Measurements from ENCODE around the gene STARD10.

Gene STARD10

GRCh38 chr11:72758690-72759389 is 35.0 kb downstream of the STARD10 start:
- Histone ChIP-seq H3K4me1 (ENCODE audit: low read length) (peaks cover 17% of the 10 kb centered on the region), H2AFZ (ENCODE audit: low read depth, low read length) (no peak overlapping the region), H3K36me3 (replicated peaks; ENCODE audit: low read depth, low read length) (no peaks in the 10 kb centered on the region), H3K27me3 (ENCODE audit: low read depth, low read length) (no peaks in the 10 kb centered on the region), H3K9ac (ENCODE audit: low read length) (no peak overlapping the region), H3K79me2 (ENCODE audit: low read length) (no peaks in the 10 kb centered on the region), H3K27ac (ENCODE audit: low read length) (no peak overlapping the region), H3K4me3 (ENCODE audit: low read length) (no peak overlapping the region), H4K20me1 (ENCODE audit: insufficient read depth, low read length) (no peaks in the 10 kb centered on the region), H3K9me3 (ENCODE audit: insufficient read depth, low read length) (no peaks in the 10 kb centered on the region), H3K4me2 (ENCODE audit: low read length) (no peak overlapping the region)
- TF ChIP-seq, protein P1, sequence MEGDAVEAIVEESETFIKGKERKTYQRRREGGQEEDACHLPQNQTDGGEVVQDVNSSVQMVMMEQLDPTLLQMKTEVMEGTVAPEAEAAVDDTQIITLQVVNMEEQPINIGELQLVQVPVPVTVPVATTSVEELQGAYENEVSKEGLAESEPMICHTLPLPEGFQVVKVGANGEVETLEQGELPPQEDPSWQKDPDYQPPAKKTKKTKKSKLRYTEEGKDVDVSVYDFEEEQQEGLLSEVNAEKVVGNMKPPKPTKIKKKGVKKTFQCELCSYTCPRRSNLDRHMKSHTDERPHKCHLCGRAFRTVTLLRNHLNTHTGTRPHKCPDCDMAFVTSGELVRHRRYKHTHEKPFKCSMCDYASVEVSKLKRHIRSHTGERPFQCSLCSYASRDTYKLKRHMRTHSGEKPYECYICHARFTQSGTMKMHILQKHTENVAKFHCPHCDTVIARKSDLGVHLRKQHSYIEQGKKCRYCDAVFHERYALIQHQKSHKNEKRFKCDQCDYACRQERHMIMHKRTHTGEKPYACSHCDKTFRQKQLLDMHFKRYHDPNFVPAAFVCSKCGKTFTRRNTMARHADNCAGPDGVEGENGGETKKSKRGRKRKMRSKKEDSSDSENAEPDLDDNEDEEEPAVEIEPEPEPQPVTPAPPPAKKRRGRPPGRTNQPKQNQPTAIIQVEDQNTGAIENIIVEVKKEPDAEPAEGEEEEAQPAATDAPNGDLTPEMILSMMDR (IDR thresholded peaks at IDR 0.05; ENCODE audit: low read depth, low read length) = no peak
- no peak for TF ChIP-seq EZH2phosphoT487 (IDR thresholded peaks at IDR 0.05; ENCODE audit: low read depth)

DNA sequence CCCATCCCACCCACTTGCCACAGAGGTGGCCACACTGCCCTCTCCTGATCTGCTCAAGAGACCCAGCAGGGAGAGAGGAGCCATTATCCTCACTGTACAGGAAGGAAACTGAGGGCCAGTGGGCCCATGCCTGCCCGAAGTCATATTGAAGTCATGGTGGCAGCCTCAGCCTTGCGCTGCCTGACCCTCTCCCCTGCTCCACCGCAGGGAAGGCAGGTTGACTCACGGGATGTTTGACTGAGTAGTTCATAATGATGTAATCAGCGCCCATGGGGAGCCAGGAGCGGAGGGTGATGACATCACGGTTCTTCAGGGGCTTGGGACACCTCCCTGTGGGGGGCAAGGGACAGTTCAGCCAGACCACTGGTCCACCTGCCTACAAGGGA is 35.5 kb downstream of the STARD10 start:
- no peak overlapping the region for H3K9ac ChIP-seq (ENCODE audit: low read length)
- H3K79me2 ChIP-seq (ENCODE audit: low read length) = no peaks in the 10 kb centered on the region
- no peak overlapping the region for H3K27ac ChIP-seq (ENCODE audit: low read length)
- no peak overlapping the region for H3K4me3 ChIP-seq (ENCODE audit: low read length)
- no peaks in the 10 kb centered on the region for H4K20me1 ChIP-seq (ENCODE audit: insufficient read depth, low read length)
- H2AFZ ChIP-seq (ENCODE audit: low read depth, low read length) = no peak overlapping the region
- H3K36me3 ChIP-seq (replicated peaks; ENCODE audit: low read depth, low read length) = no peaks in the 10 kb centered on the region
- TF ChIP-seq, protein P1 (IDR thresholded peaks at IDR 0.05; ENCODE audit: low read depth, low read length) = no peak
- no peak for TF ChIP-seq EZH2phosphoT487 (IDR thresholded peaks at IDR 0.05; ENCODE audit: low read depth)
- no peaks in the 10 kb centered on the region for H3K27me3 ChIP-seq (ENCODE audit: low read depth, low read length)
- H3K4me1 ChIP-seq (ENCODE audit: low read length) = peaks cover 12% of the 10 kb centered on the region
- H3K4me2 ChIP-seq (ENCODE audit: low read length) = no peak overlapping the region
- H3K9me3 ChIP-seq (ENCODE audit: insufficient read depth, low read length) = no peaks in the 10 kb centered on the region

DNA sequence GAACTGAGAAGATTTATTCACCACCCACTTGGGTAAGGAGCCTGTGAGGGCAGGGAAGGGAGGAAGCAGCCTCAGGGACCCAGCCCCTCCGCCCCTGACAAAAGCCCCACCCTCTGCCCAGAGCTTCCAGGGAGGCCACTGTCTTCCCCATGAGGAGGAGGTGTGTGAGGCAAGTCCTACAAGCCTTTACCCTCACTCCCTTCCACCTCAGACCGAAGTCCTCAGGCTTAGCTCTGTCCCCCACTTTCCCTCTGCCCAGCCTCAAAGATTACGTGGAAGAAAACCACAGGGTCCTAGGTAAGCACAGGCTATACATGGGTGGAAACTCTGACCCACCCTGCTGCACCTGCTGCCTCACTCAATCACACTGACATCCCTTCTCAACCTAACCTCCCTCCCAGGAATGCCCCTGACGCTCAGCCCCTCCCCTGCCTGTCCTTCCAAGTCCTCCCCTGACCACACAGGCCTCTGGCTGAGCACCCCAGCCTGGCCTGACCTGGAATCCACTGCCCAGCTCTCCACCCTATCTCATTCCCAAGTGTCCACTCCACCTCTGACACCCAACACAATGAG is 38.0 kb downstream of the STARD10 start:
- H3K4me1 ChIP-seq (ENCODE audit: low read length) = peaks cover 13% of the 10 kb centered on the region
- TF ChIP-seq, protein P1 (IDR thresholded peaks at IDR 0.05; ENCODE audit: low read depth, low read length) = no peak
- no peak for TF ChIP-seq EZH2phosphoT487 (IDR thresholded peaks at IDR 0.05; ENCODE audit: low read depth)
- H3K4me3 ChIP-seq (ENCODE audit: low read length) = no peak overlapping the region
- H2AFZ ChIP-seq (ENCODE audit: low read depth, low read length) = no peak overlapping the region
- no peaks in the 10 kb centered on the region for H4K20me1 ChIP-seq (ENCODE audit: insufficient read depth, low read length)
- no peaks in the 10 kb centered on the region for H3K36me3 ChIP-seq (replicated peaks; ENCODE audit: low read depth, low read length)
- peaks cover 13% of the 10 kb centered on the region for H3K79me2 ChIP-seq (ENCODE audit: low read length)
- no peaks in the 10 kb centered on the region for H3K27me3 ChIP-seq (ENCODE audit: low read depth, low read length)
- no peak overlapping the region for H3K9ac ChIP-seq (ENCODE audit: low read length)
- no peak overlapping the region for H3K27ac ChIP-seq (ENCODE audit: low read length)
- H3K4me2 ChIP-seq (ENCODE audit: low read length) = no peak overlapping the region
- H3K9me3 ChIP-seq (ENCODE audit: insufficient read depth, low read length) = no peaks in the 10 kb centered on the region

DNA sequence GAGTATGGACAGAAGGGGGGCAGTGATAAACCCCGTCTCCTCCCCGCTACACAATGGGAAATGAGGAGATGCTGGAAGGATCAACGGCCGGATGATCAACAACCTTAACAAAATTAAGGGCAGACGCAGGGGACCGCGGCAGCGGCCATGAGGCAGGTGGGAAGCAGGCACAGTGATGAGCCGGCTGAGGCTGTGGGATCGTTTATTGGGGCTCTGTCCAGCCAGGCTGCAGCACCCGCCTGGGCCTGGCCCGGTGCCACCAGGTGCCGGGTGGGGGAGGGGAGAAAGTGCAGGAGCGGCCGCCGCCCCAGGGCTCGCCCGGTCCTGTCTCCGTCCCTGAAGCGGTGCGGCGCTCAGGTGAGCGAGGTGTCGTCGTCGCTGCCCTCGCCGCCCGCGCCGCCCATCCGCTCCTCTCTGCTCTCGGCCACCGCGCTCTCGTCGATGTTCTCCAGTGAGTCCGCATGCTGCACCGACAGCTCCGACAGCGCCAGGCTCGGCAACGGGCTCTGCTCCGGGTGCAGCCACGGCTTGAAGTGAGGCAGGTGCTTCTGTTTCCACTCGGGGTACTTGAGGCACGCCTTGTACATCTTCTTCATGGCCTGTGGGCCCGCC is 39.2 kb downstream of the STARD10 start:
- no peaks in the 10 kb centered on the region for H3K36me3 ChIP-seq (replicated peaks; ENCODE audit: low read depth, low read length)
- peaks cover 16% of the 10 kb centered on the region for H3K4me1 ChIP-seq (ENCODE audit: low read length)
- H3K4me2 ChIP-seq (ENCODE audit: low read length) = no peak overlapping the region
- H3K27ac ChIP-seq (ENCODE audit: low read length) = no peak overlapping the region
- no peaks in the 10 kb centered on the region for H3K9me3 ChIP-seq (ENCODE audit: insufficient read depth, low read length)
- no peaks in the 10 kb centered on the region for H3K27me3 ChIP-seq (ENCODE audit: low read depth, low read length)
- no peak overlapping the region for H3K4me3 ChIP-seq (ENCODE audit: low read length)
- H2AFZ ChIP-seq (ENCODE audit: low read depth, low read length) = no peak overlapping the region
- TF ChIP-seq, protein P1 (IDR thresholded peaks at IDR 0.05; ENCODE audit: low read depth, low read length) = no peak
- TF ChIP-seq EZH2phosphoT487 (IDR thresholded peaks at IDR 0.05; ENCODE audit: low read depth) = no peak
- peaks cover 24% of the 10 kb centered on the region for H3K79me2 ChIP-seq (ENCODE audit: low read length)
- H3K9ac ChIP-seq (ENCODE audit: low read length) = no peak overlapping the region
- H4K20me1 ChIP-seq (ENCODE audit: insufficient read depth, low read length) = no peaks in the 10 kb centered on the region
